ENCODE results near the gene FAM184A. TPM values are rescaled to one million over a fixed set of nuclear protein-coding genes. Genes with fewer than 3 reads are reported as not detected.
"Not testable (repeated sequence)": the region's sequence is repeated elsewhere in the genome, so short reads cannot be mapped to it uniquely, and the experiment has no call there.

FAM184A gene
- total RNA-seq, 3 donors from 2014 or later, result 8.6 to 10.9 (median 10.4) TPM

DNA sequence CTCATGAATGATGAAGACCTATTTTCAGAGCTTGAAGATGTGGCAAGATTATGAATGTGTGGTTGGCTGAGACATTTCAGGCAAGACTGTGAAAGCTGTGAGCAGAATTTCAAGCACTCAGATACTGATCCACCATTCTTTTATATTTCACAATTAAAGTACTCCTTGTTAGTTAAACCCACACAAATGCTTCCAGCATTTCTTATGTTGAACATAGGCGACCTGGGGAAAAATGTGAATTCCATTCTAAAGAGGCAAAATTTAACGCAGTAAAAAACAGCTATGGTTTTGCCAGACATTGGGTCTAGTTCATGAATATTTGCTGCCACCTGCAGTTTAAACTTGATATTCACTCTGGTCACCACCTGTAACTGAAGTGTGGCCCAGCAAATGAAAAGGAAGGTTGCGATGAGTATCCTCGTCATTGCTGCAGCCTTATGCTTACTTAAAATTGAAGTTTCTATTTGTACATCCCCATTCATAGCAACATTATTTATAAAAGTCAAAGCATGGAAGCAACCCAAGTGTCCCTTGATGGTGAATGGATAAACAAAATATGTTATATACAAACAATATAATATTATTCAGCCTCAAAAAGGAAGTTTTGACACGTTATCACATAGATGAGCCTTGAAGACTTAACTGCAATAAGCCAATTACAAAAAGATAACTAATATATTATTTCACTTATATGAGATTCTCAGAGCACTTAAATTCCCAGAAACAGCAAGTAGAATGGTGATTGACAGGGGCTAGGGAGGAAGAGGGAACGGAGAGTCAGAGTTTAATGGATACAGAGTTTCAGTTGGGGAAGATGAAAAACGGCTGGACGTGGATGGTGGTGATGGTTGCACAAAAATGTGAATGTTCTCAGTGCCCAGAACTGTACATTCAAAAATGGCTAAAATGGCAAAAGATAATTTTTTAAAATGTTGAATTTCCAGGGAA, 32.4 kb upstream of the FAM184A start:
- no peaks in the 10 kb centered on the region for H3K36me3 Mint-ChIP-seq (ENCODE audit: insufficient read depth)
- no peaks in the 10 kb centered on the region for H3K27me3 Mint-ChIP-seq (ENCODE audit: low read depth)
- no peaks in the 10 kb centered on the region for H3K9me3 Mint-ChIP-seq
- ATAC-seq, result peak; percentile 84
- peaks cover 15% of the 10 kb centered on the region for H3K4me1 Mint-ChIP-seq (ENCODE audit: low read depth)
- H3K4me3 Mint-ChIP-seq, result no peak overlapping the region
- DNase-seq, result peak; percentile 20

DNA sequence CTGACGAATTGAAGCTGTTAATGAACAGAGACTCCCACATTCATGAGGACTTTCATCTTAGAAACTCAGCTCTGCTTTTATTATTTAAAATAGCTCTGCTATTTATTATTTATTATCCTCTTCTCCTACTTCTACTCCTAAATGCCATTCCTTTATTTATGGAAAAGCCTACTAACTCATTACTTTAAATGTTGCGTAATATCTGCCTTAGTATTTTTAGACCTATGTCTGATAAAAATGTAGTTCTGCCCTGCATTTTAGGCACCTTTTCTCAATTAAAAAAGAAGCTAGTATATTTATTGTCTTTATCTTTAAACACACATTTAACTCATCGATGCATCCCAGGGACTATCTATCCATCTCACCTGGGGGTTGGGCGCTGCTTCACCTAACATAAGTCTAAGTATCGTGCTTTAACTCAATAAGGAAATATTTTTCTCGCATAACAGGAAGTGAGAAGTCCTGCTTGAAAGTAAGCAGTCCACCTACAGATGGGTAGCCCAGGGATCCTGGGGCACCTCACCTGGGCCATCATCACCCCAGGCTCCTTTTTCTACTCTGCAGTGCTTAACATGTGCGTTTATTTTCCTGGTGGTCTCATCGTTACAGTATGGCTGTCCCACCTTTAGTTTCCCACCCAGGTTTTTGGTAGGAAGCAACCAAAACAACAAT, 31.3 kb upstream of the FAM184A start:
- DNase-seq (no peak), ATAC-seq (no peak)
- no peak overlapping the region for H3K4me3 Mint-ChIP-seq
- peaks cover 18% of the 10 kb centered on the region for H3K4me1 Mint-ChIP-seq (ENCODE audit: low read depth)
- H3K27me3 Mint-ChIP-seq (ENCODE audit: low read depth), result no peaks in the 10 kb centered on the region
- H3K9me3 Mint-ChIP-seq, result no peaks in the 10 kb centered on the region
- no peaks in the 10 kb centered on the region for H3K36me3 Mint-ChIP-seq (ENCODE audit: insufficient read depth)

DNA sequence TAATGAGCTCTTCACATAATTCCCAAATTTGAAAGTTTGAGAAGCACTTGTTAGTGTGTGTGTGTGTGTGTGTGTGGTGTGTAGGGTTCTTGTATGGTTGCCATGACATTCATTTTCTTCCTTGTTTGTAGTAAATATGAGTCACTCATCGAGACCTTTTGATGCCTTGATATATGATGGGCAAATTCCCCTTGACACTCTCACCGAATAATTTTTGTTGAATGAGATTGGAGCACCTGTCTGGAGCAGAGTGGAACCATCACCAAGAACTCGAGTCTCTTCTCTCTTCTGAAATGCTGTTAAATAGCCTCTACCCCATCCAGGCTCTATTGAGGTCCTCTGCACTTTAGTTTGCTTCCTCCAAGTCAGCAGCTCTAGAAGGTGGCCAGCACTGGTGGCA, 29.6 kb upstream of the FAM184A start:
- peak in 1 of 2 donors; percentile 59 for ATAC-seq
- peaks cover 20% of the 10 kb centered on the region for H3K4me1 Mint-ChIP-seq (ENCODE audit: low read depth)
- H3K9me3 Mint-ChIP-seq, result no peaks in the 10 kb centered on the region
- H3K4me3 Mint-ChIP-seq, result no peak overlapping the region
- no peaks in the 10 kb centered on the region for H3K36me3 Mint-ChIP-seq (ENCODE audit: insufficient read depth)
- H3K27me3 Mint-ChIP-seq (ENCODE audit: low read depth), result no peaks in the 10 kb centered on the region
- no peak for DNase-seq

DNA sequence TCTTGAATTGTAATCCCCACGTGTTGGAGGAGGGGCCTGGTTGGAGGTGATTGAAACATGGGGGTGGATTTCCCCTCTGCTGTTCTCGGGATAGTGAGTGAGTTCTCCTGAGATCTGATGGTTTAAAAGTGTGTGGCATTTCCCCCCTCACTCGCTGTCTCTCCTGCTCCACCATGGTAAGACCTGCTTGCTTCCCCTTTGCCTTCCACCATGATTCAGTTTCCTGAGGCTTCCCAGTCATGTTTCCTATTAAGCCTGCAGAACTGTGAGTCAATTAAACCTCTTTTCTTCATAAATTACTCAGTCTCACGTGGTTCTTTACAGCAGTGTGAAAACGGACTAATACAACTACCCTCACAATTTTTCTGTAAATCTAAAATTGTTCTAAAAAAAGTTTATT, 26.8 kb upstream of the FAM184A start:
- Mint-ChIP-seq H3K4me1 (ENCODE audit: low read depth) (peaks cover 16% of the 10 kb centered on the region), H3K9me3 (no peaks in the 10 kb centered on the region), H3K36me3 (ENCODE audit: insufficient read depth) (no peaks in the 10 kb centered on the region), H3K4me3 (no peak overlapping the region), H3K27me3 (ENCODE audit: low read depth) (no peaks in the 10 kb centered on the region)
- no peak for DNase-seq
- peak; percentile 68 to 75 for ATAC-seq

DNA sequence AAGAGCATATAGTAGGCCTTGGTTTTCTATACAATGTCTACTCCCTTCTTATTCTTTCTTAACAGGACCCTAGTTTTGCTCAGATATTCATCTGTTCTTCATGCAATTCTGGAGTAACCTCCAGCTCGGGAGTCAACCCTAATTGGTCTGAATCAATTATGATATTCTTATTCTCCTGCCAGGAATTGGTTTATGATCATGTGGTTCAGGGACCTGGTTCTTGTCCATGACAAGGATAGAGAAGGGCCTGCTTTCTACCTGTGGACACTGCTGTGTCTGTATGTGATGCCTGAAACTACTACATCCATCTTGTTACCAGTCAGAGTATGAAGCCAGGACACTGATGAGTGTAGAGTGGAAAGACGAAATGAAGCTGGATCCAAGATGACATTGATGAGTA, 24.4 kb upstream of the FAM184A start:
- Mint-ChIP-seq H3K9me3 (no peaks in the 10 kb centered on the region), H3K27me3 (ENCODE audit: low read depth) (no peaks in the 10 kb centered on the region), H3K36me3 (ENCODE audit: insufficient read depth) (no peaks in the 10 kb centered on the region), H3K4me3 (no peak overlapping the region), H3K4me1 (ENCODE audit: low read depth) (peaks cover 10% of the 10 kb centered on the region)
- ATAC-seq (no peak), DNase-seq (no peak)

DNA sequence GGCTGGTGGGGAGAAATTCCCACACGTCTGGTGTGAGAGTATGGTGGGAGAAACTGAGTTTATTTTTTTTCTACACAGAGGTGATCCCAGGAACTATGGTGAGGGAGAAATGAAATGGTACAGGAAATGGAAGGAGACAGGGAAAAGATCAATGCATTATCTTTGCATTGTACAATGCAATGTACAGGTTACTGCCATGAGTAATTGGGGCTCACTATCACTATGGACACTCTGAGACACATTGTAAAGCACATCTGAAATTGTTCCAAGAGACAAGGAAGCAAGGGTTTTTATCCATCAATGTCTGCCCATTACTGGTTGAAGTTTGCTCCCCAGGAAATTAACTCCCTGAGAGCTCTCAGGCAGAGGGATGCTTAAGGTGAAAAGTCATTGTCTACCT, 21.7 kb upstream of the FAM184A start:
- ATAC-seq (no peak), DNase-seq (no peak)
- H3K36me3 Mint-ChIP-seq (ENCODE audit: insufficient read depth), result no peaks in the 10 kb centered on the region
- H3K4me1 Mint-ChIP-seq (ENCODE audit: low read depth), result peaks cover 21% of the 10 kb centered on the region
- no peaks in the 10 kb centered on the region for H3K27me3 Mint-ChIP-seq (ENCODE audit: low read depth)
- no peak overlapping the region for H3K4me3 Mint-ChIP-seq
- H3K9me3 Mint-ChIP-seq, result no peaks in the 10 kb centered on the region

DNA sequence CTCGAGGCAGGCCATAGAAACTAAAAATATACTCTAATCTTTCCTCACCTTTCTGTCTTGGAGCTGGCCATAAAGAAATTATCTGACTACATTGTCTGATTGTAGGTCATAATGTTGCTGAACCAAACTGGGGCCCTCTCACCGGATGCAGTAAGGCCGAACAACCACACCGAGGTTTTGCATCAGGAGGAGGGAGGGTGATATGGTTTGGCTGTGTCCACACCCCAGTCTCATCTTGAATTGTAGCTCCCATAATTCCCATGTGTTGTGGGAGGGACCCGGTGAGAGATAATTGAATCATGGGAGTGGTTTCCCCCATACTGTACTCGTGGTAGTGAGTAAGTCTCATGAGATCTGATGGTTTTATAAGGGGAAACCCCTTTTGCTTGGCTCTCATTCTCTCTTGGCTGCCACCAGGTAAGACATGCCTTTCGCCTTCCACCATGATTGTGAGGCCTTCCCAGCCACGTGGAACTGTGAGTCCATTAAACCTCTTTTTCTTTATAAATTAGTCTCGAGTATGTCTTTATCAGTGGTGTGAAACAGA, 19.4 kb upstream of the FAM184A start:
- peak; percentile 48 to 73 for ATAC-seq
- peaks cover 18% of the 10 kb centered on the region for H3K4me1 Mint-ChIP-seq (ENCODE audit: low read depth)
- not testable (repeated sequence) for H3K9me3 Mint-ChIP-seq; H3K27me3 Mint-ChIP-seq (ENCODE audit: low read depth); DNase-seq; H3K4me3 Mint-ChIP-seq; H3K36me3 Mint-ChIP-seq (ENCODE audit: insufficient read depth)

DNA sequence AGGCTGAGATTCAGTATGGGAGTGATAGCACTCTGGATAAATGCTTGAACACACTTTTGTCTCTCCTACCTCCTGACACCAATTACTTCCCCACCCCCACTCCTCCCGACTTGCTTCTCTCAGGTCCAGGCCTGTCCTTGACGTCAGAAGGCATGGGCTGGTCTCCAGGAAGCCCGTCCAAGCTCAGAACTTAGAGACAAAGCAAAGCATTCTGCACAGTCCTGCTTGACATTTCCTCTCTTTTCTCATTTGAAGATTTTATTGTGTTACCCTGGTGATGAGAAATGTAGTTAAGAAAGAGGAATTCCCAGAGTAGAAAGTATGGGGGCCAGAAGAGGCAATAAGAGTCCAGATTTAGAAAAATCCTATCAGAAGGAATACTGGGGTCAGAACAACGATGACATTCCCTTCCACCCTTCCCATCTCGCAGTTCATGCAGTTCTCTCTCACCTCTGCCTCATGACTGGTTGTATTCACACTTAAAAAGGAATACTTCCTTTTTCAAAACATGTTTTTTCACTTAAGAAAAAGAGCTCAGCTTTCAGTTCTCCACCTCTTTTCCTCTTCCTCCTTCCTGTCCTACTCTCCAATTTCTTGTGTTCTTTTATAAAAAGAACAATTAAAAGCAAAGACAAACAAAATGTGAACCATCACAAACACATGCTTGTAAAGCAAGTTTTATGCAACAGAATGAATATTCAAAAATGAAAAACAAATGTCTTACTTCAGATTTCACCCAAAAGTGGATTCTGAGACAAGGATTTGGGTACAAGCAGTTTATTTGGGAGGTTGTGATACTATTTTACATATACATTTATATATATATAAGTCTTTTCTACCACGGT, 18.5 kb upstream of the FAM184A start:
- no peaks in the 10 kb centered on the region for H3K36me3 Mint-ChIP-seq (ENCODE audit: insufficient read depth)
- no peak for ATAC-seq
- no peak overlapping the region for H3K4me3 Mint-ChIP-seq

DNA sequence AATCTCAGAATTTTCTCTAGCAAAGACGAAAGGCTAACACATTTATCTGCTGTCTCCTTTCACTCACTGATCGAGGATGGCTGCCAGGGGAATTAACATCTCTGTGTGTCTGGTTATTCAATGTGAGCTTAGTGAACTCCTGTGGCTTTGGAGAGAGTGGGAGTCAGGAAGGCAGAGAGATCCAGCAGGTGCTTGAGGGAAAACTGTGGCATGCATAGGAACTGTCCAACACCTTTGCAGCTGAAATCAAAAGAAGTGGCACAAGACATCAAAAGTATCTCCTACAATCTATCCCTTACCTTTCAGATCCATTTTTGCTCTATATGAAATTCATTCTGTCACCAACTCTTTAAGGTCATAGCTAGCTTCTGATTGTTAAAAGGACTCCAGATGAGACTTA, 11.8 kb upstream of the FAM184A start:
- ATAC-seq, result no peak

More for the DNA sequence above, 18.5 kb upstream of the FAM184A start:
- no peaks in the 10 kb centered on the region for H3K9me3 Mint-ChIP-seq
- H3K4me1 Mint-ChIP-seq (ENCODE audit: low read depth), result peaks cover 18% of the 10 kb centered on the region
- H3K27me3 Mint-ChIP-seq (ENCODE audit: low read depth), result no peaks in the 10 kb centered on the region
- DNase-seq, result no peak

DNA sequence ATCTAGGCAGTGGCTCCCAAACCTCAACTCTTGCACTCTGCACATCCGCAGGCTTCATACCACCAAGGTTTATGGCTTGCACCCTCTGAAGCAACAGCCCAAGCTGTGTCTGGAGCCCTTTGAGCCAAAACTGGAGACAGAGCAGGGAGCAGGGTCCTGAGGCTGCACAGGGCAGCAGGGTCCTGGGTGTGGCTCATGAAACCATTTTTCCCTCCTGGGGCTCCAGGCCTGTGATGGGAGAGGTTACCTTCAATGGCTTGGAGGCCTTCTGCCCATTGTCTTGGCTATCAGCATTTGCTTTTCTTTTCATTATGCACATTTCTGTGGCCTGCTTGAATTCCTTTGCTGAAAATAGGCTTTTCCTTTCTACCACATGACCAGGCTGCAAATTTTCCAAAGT, 6.3 kb upstream of the FAM184A start:
- Mint-ChIP-seq H3K27me3 (ENCODE audit: low read depth) (peaks cover 3% of the 10 kb centered on the region), H3K36me3 (ENCODE audit: insufficient read depth) (no peaks in the 10 kb centered on the region), H3K4me3 (no peak overlapping the region), H3K4me1 (ENCODE audit: low read depth) (peaks cover 3% of the 10 kb centered on the region), H3K9me3 (peaks cover 15% of the 10 kb centered on the region)
- DNase-seq (no peak), ATAC-seq (no peak)

More for the DNA sequence above, 11.8 kb upstream of the FAM184A start:
- no peak overlapping the region for H3K4me3 Mint-ChIP-seq
- no peaks in the 10 kb centered on the region for H3K4me1 Mint-ChIP-seq (ENCODE audit: low read depth)
- no peak for DNase-seq
- H3K27me3 Mint-ChIP-seq (ENCODE audit: low read depth), result peaks cover 3% of the 10 kb centered on the region
- no peaks in the 10 kb centered on the region for H3K36me3 Mint-ChIP-seq (ENCODE audit: insufficient read depth)
- H3K9me3 Mint-ChIP-seq, result no peaks in the 10 kb centered on the region

DNA sequence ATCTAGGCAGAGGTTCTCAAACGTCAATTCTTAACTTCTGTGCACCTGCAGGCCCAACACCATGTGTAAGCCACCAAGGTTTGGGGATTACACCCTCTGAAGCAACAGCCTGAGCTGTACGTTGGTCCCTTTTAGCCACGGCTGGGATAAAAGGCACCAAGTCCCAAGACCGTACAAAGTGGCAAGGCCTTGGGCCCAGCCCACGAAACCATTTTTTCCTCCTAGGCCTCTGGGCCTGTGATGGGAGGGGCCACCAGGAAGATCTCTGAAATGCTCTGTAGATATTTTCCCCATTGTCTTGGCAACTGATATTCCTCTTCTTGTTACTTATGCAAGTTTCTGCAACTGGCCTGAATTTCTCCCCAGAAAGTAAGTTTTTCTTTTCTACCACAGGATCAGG, 4.5 kb upstream of the FAM184A start:
- DNase-seq, result no peak
- H3K4me3 Mint-ChIP-seq, result no peak overlapping the region
- no peak for ATAC-seq
- peaks cover 15% of the 10 kb centered on the region for H3K9me3 Mint-ChIP-seq
- H3K4me1 Mint-ChIP-seq (ENCODE audit: low read depth), result peaks cover 12% of the 10 kb centered on the region
- H3K27me3 Mint-ChIP-seq (ENCODE audit: low read depth), result peaks cover 3% of the 10 kb centered on the region
- no peaks in the 10 kb centered on the region for H3K36me3 Mint-ChIP-seq (ENCODE audit: insufficient read depth)

DNA sequence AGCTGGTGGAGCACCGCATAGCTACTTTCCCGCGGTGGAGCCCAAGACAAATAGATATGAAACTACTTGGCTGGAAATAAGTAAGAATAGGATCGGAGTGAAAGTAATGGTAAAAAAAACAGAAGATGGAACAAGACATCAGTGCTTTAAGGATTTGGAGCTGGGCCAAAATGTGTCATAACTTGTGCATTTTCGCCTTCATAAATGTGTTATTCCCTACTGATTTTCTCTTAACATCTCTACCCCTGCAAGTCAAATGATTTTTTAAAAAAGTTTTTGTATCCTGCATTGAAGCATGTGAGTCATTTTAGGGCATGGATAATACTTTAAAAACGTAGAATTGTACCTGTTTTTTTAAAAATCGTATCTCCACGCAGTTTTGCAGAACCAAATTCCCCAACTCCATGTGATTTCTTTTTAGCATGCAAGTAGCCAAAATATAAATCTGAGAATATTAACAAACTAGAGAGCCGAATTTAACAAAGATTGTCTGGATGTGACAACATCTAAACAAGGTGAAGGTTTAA, 882 bp upstream of the FAM184A start:
- no peak for DNase-seq
- Mint-ChIP-seq H3K27me3 (ENCODE audit: low read depth) (no peaks in the 10 kb centered on the region), H3K4me3 (peak overlapping the region; percentile 93), H3K4me1 (ENCODE audit: low read depth) (peaks cover 34% of the 10 kb centered on the region), H3K36me3 (ENCODE audit: insufficient read depth) (no peaks in the 10 kb centered on the region), H3K9me3 (peaks cover 15% of the 10 kb centered on the region)
- no peak for ATAC-seq

DNA sequence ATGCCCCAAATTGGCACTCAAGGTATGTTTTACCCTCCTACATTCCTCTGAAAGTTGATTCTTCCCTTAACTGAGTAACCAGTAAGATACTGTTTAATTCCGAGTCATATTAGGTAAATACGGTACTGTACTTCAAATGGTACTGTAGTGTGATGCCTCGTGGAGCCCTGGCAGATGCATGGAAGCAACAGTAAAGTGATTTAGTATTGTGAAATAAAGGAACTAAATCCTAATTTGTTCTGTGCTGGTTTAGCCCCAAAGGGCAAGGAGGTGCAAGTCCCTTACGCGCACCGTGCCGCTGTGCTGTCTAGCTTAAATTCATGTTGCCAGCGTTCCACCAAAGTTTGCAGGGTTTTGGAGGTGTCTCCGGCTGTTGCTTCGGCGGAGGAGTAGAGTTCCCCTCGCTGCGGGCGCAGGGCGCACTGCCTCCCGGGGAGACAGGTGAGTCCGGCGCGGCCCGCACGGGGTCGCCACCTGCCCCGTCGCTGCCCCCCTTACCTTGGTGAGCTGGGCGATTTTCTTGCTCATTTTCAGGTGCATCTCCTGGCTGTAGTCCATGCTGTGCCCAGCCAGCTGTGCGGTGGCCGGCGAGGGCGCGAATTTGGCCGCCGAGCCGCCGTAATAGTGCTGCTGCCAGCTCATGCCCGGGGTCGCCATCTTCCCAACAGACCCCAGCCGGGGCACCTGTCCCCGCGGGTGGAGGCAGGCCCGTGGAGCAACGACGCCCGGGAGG, 655 bp downstream of the FAM184A start:
- DNase-seq (peak; percentile 44), ATAC-seq (peak; percentile 27 to 30)
- Mint-ChIP-seq H3K4me1 (ENCODE audit: low read depth) (peaks cover 47% of the 10 kb centered on the region), H3K27me3 (ENCODE audit: low read depth) (no peaks in the 10 kb centered on the region), H3K36me3 (ENCODE audit: insufficient read depth) (no peaks in the 10 kb centered on the region), H3K9me3 (peaks cover 5% of the 10 kb centered on the region), H3K4me3 (peak overlapping the region; percentile 81)
